Measurements from ENCODE around the gene ARHGEF25. TPM values are rescaled to one million over a fixed set of nuclear protein-coding genes. Genes with fewer than 3 reads are reported as not detected.
A peak's percentile ranks its signal among the peaks of the same experiment; 100 is the strongest.

Gene ARHGEF25
- total and polyA plus RNA-seq, 2 donors (not counting 1 experiment from before 2014, with no cell fraction given), result 0.12 TPM; not detected in 1

DNA sequence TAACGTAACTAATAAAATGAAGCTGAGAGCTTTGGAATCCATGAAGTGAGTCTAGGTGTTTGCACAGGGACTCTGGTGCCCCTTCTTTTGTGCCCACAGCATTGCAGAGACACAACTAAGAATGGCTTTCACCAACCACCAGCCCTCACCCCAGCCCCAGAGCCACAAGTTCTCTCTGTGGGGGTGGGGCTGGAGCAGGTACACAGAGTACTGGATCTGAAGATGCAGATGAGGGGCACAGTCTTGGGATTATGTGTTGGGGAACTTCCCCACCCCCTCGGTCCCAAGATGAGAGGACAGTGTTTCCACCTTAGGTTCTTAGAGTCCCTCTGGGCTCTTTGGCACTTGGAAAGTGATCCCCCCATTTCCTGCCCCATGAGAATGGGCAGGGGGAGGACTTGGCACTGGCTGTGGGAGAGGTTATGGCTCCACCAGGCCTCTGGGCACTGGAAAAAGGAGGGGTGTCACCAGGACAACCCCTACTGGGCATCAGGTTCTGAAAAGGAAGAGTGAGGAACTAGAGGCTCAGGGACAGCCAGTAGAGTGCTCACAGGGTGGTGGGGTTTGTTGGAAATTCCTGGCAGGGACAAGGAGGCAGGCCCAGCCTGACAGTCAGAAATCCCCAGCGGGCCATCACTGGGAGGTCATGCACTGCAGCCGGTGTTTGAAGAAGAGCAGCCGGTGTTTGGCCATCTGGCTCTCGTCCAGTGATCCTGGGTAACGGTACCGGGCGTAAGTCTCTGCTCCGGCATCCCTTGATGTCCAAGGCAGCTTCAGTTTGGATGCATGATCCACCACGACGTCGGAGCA lies 15.1 kb downstream of the ARHGEF25 start:
- H3K4me1 Mint-ChIP-seq, result peaks cover 24% of the 10 kb centered on the region
- peaks cover 88% of the 10 kb centered on the region for H3K27me3 Mint-ChIP-seq
- Histone ChIP-seq H3K9me3 (ENCODE audit: control extremely low read depth in 1 of 3, control insufficient read depth in 2 of 3, insufficient read depth in 1 of 3, low read length in 2 of 3) (peaks cover 0 to 11% (median 0%) of the 10 kb centered on the region in 3 donors), H4K20me1 (ENCODE audit: control insufficient read depth, insufficient read depth, low read length, poor library complexity, severe bottlenecking) (no peaks in the 10 kb centered on the region), H3K4me2 (replicated peaks; ENCODE audit: low read depth, low read length, poor library complexity, severe bottlenecking) (no peak overlapping the region), H3K4me3 (ENCODE audit: control extremely low read depth in 1 of 5, extremely low read depth in 1 of 5, insufficient read depth in 1 of 5, low read depth in 2 of 5, low read length in 4 of 5) (no peak overlapping the region), H3K27ac (ENCODE audit: low read length in 2 of 2) (no peak overlapping the region), H3K36me3 (replicated peaks in 1 of 2; ENCODE audit: control extremely low read depth in 1 of 2, control insufficient read depth in 1 of 2, extremely low read depth in 1 of 2, insufficient read depth in 2 of 2, low read length in 1 of 2) (no peaks in the 10 kb centered on the region), H2AFZ (ENCODE audit: insufficient read depth, low read depth, low read length, poor library complexity, severe bottlenecking) (no peak overlapping the region), H3K79me2 (ENCODE audit: control insufficient read depth, insufficient read depth, low read length) (no peaks in the 10 kb centered on the region), H3K27me3 (replicated peaks in 1 of 4; ENCODE audit: control extremely low read depth in 1 of 4, control insufficient read depth in 3 of 4, insufficient read depth in 4 of 4, low read length in 3 of 4) (peaks cover 0 to 97% (median 77%) of the 10 kb centered on the region in 4 experiments), H3K9ac (ENCODE audit: low read length) (no peak overlapping the region), H3K4me1 (ENCODE audit: control insufficient read depth in 2 of 2, insufficient read depth in 2 of 2, low read length in 2 of 2) (peaks cover 19 to 38% of the 10 kb centered on the region in 2 donors)
- intact Hi-C loops (cut with micrococcal nuclease), result no loop called here
- 43% methylated on average over 12 of the region's 13 CpGs for WGBS (ENCODE audit: insufficient coverage)
- no peak for TF ChIP-seq EZH2 (IDR thresholded peaks at IDR 0.05; ENCODE audit: borderline replicate concordance, insufficient read depth, low read depth, low read length, poor library complexity, severe bottlenecking)
- TF ChIP-seq, protein P1, sequence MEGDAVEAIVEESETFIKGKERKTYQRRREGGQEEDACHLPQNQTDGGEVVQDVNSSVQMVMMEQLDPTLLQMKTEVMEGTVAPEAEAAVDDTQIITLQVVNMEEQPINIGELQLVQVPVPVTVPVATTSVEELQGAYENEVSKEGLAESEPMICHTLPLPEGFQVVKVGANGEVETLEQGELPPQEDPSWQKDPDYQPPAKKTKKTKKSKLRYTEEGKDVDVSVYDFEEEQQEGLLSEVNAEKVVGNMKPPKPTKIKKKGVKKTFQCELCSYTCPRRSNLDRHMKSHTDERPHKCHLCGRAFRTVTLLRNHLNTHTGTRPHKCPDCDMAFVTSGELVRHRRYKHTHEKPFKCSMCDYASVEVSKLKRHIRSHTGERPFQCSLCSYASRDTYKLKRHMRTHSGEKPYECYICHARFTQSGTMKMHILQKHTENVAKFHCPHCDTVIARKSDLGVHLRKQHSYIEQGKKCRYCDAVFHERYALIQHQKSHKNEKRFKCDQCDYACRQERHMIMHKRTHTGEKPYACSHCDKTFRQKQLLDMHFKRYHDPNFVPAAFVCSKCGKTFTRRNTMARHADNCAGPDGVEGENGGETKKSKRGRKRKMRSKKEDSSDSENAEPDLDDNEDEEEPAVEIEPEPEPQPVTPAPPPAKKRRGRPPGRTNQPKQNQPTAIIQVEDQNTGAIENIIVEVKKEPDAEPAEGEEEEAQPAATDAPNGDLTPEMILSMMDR (IDR thresholded peaks at IDR 0.05), result no peak
- ChIA-PET CTCF (interaction anchor here (2.3 to 3.3 kb wide), 2 partner anchors 42 to 43 kb away, joined by 12 to 17 read pairs; no protein-coding TSS in a partner anchor), POLR2A (no interaction called here)
- H3K4me3 Mint-ChIP-seq, result no peak overlapping the region
- ATAC-seq (ENCODE audit: low read depth) (no peak), DNase-seq (no peak)
- no peak overlapping the region for H3K27ac Mint-ChIP-seq
- no peaks in the 10 kb centered on the region for H3K9me3 Mint-ChIP-seq (ENCODE audit: insufficient read depth)

DNA sequence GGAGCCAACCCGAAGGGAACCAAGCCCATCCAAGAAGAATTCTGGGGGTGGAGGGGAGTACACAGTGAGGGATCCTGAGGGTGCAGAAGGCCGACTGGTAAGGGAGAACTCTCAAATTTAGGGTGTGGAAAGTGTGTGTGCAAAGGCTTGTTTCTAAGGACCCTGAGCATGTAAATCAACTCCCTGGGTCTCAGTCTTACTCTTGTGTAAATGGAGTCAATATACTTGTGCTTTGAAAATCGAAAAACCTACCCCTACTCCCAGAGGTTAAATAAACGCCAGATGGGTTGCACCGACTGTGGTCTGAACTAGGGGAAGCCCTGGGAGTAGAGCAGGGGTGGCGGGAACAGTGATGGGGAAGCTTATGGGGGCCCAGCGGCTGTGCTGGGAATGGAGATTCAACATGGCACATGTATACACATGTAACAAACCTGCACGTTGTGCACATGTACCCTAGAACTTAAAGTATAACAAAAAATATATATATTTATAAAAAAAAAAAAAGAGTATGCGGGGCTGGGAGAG lies 15.7 kb downstream of the ARHGEF25 start:
- H3K27me3 Mint-ChIP-seq, result peaks cover 86% of the 10 kb centered on the region
- ATAC-seq (ENCODE audit: low read depth) (no peak), DNase-seq (peak; percentile 9)
- peaks cover 13 to 37% of the 10 kb centered on the region in 2 donors for H3K4me1 ChIP-seq (ENCODE audit: control insufficient read depth in 2 of 2, insufficient read depth in 2 of 2, low read length in 2 of 2)
- H3K4me2 ChIP-seq (replicated peaks; ENCODE audit: low read depth, low read length, poor library complexity, severe bottlenecking), result peak overlapping the region; percentile 74
- H2AFZ ChIP-seq (ENCODE audit: insufficient read depth, low read depth, low read length, poor library complexity, severe bottlenecking), result no peak overlapping the region
- POLR2A ChIA-PET, result interaction anchor here (0.9 kb wide), 1 partner anchor 168 kb away, joined by 3 read pairs; the partner anchor contains the start of gene GLI1
- H3K9ac ChIP-seq (ENCODE audit: low read length), result no peak overlapping the region
- intact Hi-C loops (cut with micrococcal nuclease), result no loop called here
- H3K4me1 Mint-ChIP-seq, result peaks cover 20% of the 10 kb centered on the region
- no peak overlapping the region for H3K27ac Mint-ChIP-seq
- H3K4me3 ChIP-seq (ENCODE audit: control extremely low read depth in 1 of 5, extremely low read depth in 1 of 5, insufficient read depth in 1 of 5, low read depth in 2 of 5, low read length in 4 of 5), result no peak overlapping the region
- peaks cover 0 to 97% (median 76%) of the 10 kb centered on the region in 4 experiments for H3K27me3 ChIP-seq (replicated peaks in 1 of 4; ENCODE audit: control extremely low read depth in 1 of 4, control insufficient read depth in 3 of 4, insufficient read depth in 4 of 4, low read length in 3 of 4)
- WGBS (ENCODE audit: insufficient coverage), result 23% methylated on average over 3 of the region's 9 CpGs
- CTCF ChIA-PET, result interaction anchor here (0.6 to 2.3 kb wide), 2 partner anchors 11 to 43 kb away, joined by 3 to 12 read pairs; no protein-coding TSS in a partner anchor
- no peak for TF ChIP-seq EZH2 (IDR thresholded peaks at IDR 0.05; ENCODE audit: borderline replicate concordance, insufficient read depth, low read depth, low read length, poor library complexity, severe bottlenecking)
- TF ChIP-seq, protein P1 (IDR thresholded peaks at IDR 0.05), result no peak
- peaks cover 0 to 8% (median 0%) of the 10 kb centered on the region in 3 donors for H3K9me3 ChIP-seq (ENCODE audit: control extremely low read depth in 1 of 3, control insufficient read depth in 2 of 3, insufficient read depth in 1 of 3, low read length in 2 of 3)
- H4K20me1 ChIP-seq (ENCODE audit: control insufficient read depth, insufficient read depth, low read length, poor library complexity, severe bottlenecking), result no peaks in the 10 kb centered on the region
- no peaks in the 10 kb centered on the region for H3K36me3 ChIP-seq (replicated peaks in 1 of 2; ENCODE audit: control extremely low read depth in 1 of 2, control insufficient read depth in 1 of 2, extremely low read depth in 1 of 2, insufficient read depth in 2 of 2, low read length in 1 of 2)
- H3K9me3 Mint-ChIP-seq (ENCODE audit: insufficient read depth), result no peaks in the 10 kb centered on the region
- peak overlapping the region; percentile 40 for H3K4me3 Mint-ChIP-seq
- H3K79me2 ChIP-seq (ENCODE audit: control insufficient read depth, insufficient read depth, low read length), result no peaks in the 10 kb centered on the region
- no peak overlapping the region for H3K27ac ChIP-seq (ENCODE audit: low read length in 2 of 2)

Measured in B cell (primary cell).